ENCODE results near the gene PRIM2.
"Not testable (repeated sequence)": the region's sequence is repeated elsewhere in the genome, so short reads cannot be mapped to it uniquely, and the experiment has no call there.

PRIM2 gene

GRCh38 chr6:57562233-57562632 is 244.8 kb downstream of the PRIM2 start:
- H3K4me3 ChIP-seq (ENCODE audit: low read depth, low read length); DNase-seq (ENCODE audit: low read depth): not testable (repeated sequence)

DNA sequence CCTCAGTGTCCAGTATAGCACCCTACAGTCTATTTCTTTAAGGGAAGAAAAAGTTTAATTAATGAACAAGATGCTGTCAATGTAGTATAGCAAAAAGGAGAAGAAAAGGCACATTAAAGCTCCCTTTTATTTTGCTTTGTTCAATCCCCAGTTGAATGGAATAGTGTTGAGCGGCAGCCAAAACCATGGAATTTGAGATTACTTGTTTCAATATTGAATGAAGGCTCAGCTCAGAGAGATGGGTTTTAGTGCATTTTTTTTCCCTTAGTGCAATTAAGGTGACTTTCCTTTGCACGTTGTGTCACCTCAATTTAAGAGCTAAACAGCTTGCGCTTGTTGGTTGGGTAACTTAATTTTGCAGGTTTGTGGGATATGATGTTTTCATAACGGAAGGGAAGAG is 254.7 kb downstream of the PRIM2 start:
- H3K4me3 ChIP-seq (ENCODE audit: low read depth, low read length); DNase-seq (ENCODE audit: low read depth): not testable (repeated sequence)

DNA sequence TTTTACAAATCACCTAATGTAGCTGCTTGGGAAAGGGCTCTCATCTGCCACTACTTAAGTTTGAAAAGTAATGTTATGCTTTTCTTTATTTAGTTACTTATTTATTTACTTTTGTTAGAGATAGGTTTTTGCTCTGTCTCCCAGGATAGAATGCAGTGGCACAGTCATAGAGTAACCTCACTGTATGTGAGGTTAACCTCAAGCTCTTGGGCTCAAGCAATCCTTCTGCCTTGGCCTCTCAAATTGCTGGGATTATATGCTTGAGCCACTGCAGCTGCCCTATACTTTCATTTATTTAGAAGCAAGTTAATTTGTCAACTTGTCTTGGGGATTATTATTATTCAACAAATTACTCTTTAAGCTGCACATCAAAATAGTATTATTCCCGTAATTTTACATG is 255.4 kb downstream of the PRIM2 start:
- H3K4me3 ChIP-seq (ENCODE audit: low read depth, low read length); DNase-seq (ENCODE audit: low read depth): not testable (repeated sequence)

DNA sequence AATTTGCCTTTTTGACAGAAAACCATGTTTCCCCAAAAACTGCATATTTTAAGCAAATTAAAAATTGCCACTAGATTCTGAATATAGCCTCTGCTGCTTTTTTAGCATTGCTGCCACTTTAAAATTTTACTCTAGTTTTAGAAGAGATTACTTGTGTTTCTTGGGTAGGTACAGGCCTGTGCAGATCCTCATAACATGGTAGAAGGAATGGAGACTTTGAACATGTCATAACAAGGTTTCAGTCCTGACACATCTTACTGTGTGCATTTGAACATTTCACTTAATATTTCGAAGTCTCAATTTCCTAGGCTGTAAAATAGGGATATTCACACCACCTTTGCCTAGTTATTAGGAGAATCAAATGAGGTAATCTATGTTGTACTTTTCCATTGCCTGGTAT is 259.6 kb downstream of the PRIM2 start:
- H3K4me3 ChIP-seq (ENCODE audit: low read depth, low read length); DNase-seq (ENCODE audit: low read depth): not testable (repeated sequence)

- H3K4me3 ChIP-seq (ENCODE audit: low read depth, low read length); DNase-seq (ENCODE audit: low read depth): not testable (repeated sequence)
Measured at GRCh38 chr6:57579489-57579888, 262.1 kb downstream of the PRIM2 start.

- DNase-seq (ENCODE audit: low read depth); H3K4me3 ChIP-seq (ENCODE audit: low read depth, low read length): not testable (repeated sequence)
Measured at GRCh38 chr6:57581586-57581985, 264.2 kb downstream of the PRIM2 start.

DNA sequence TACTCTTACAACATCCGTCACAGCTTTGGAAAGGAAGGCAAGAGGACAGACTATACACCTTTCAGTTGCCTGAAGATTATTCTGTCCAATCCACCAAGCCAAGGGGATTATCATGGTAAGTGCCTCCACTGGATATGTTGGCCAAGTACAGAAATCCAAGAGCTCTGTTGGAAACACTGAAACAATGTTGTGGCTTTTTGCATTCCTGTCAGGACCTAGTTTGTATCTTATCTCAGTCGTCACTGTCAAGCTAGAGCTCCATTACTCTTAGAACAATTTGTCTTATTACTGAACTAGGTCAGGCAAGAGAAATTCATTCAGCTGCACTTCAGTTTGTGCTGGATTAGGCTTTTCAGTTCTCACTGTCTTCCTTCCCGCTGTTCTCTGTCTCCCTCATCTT is 283.7 kb downstream of the PRIM2 start:
- not testable (repeated sequence) for H3K4me3 ChIP-seq (ENCODE audit: low read depth, low read length); DNase-seq (ENCODE audit: low read depth)

DNA sequence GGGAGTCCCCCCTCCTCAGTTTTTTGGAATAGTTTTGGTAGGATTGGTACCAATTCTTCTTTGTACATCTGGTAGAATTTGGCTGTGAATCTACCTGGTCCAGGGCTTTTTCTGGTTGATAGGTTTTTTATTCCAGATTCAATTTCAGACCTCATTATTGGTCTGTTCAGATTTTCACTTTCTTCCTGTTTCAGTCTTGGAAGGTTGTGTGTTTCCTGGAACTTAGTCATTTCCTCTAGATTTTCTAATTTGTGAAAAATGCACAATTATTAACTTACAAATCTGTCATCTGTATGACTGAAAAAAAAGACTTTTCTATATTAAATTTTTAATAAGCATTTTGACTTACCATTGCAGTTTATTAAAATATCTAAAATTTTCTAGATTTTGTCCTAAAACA is 287.9 kb downstream of the PRIM2 start:
- DNase-seq (ENCODE audit: low read depth); H3K4me3 ChIP-seq (ENCODE audit: low read depth, low read length): not testable (repeated sequence)

GRCh38 chr6:57606331-57606730 is 288.9 kb downstream of the PRIM2 start:
- not testable (repeated sequence) for H3K4me3 ChIP-seq (ENCODE audit: low read depth, low read length); DNase-seq (ENCODE audit: low read depth)

DNA sequence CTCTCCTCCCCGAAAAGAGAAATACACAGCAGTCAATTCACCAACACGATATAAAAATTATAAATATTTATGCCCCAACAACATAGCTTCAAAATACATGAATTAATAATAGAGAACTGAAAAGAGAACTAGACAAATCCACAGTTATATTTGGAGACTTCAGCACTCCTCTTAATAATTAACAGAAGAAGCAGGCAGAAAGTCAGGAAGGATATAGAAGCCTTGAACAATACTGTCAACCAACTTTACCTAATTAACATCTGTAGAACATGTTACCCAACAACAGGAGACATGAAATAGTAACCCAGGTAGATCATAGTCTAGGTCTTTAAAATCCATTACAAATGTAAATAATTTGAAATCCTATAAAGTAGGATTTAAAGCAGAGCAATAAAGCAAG is 293.2 kb downstream of the PRIM2 start:
- DNase-seq (ENCODE audit: low read depth) = not testable (repeated sequence)

DNA sequence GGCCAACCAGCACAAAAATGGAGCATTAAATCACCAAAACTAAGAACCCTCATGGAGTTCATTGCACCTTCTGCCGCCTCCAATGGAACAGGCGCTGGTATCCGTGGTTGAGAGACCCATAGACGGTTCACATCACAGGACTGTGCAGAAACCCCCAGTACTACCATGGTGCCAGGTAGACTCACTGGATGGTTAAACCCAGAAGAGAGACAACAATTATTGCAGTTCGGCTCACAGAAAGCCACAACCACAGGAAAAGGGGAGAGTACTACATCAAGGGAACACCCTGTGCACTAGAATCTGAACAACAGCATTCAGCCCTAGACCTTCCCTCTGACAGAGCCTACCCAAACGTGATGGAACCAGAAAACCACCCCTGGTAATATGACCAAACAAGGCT is 301.5 kb downstream of the PRIM2 start:
- not testable (repeated sequence) for DNase-seq (ENCODE audit: low read depth); H3K4me3 ChIP-seq (ENCODE audit: low read depth, low read length)

More for the DNA sequence above, 293.2 kb downstream of the PRIM2 start:
- not testable (repeated sequence) for H3K4me3 ChIP-seq (ENCODE audit: low read depth, low read length)

- DNase-seq (ENCODE audit: low read depth); H3K4me3 ChIP-seq (ENCODE audit: low read depth, low read length): not testable (repeated sequence)
Measured at GRCh38 chr6:57631773-57632172, 314.3 kb downstream of the PRIM2 start.

DNA sequence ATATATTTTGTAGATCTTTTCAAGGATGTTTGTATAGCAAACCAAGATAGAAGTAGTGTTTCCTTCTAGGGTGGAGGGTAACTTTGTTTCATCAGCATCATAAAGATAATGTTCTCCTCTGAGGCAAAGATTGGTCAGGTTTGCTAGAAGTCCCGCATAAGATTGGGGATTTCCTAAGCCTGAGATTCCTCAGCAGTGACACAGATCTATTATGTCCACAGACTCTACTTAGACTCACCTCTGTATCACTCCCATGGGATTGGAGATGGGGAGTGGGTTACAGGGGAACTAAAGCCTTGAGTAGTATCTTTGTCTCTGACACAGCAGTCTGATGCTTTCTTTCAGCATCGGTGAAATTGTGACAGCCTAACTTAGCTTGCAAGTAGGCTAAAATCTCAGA is 341.1 kb downstream of the PRIM2 start:
- not testable (repeated sequence) for DNase-seq (ENCODE audit: low read depth); H3K4me3 ChIP-seq (ENCODE audit: low read depth, low read length)

- not testable (repeated sequence) for DNase-seq (ENCODE audit: low read depth); H3K4me3 ChIP-seq (ENCODE audit: low read depth, low read length)
Measured at GRCh38 chr6:57659794-57660193, 342.4 kb downstream of the PRIM2 start.

DNA sequence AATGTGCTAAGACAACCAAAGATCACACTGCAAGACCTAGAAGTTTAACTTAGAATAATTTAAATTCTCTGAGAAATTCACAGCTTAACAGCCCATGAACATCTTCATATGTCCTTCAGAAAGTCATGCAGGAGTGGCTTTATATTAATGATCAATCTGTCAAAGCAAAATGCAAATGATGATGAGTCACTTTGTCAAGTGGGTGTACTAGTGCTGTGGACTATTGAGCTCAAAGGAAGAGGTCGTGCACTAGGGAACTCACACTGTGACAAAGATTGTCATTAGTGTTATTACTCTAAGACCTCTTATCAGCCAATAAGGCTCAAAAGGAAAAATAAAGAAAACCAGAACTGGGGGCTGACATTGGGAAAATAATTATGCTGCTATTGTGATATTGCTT is 343.5 kb downstream of the PRIM2 start:
- H3K4me3 ChIP-seq (ENCODE audit: low read depth, low read length); DNase-seq (ENCODE audit: low read depth): not testable (repeated sequence)

GRCh38 chr6:57668108-57668507 is 350.7 kb downstream of the PRIM2 start:
- not testable (repeated sequence) for H3K4me3 ChIP-seq (ENCODE audit: low read depth, low read length); DNase-seq (ENCODE audit: low read depth)

DNA sequence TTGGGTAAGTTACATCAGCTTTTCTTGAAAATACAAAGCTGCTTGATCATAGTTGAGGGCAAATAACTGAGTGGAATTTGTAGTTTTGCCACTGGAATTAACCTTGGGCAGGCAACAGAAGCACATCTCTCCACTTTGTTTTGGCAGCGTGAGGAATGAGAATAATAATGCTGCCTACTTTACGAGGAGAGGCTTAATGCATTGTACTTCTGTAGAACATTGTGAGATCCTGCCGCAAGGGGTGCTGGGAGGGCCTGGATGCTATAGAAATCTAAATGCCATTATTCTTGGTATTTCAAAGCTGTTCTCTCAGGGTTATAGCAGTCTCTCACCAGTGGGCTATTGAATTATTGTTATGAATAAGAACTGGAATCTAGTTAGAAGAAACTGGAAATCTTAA is 353.8 kb downstream of the PRIM2 start:
- H3K4me3 ChIP-seq (ENCODE audit: low read depth, low read length); DNase-seq (ENCODE audit: low read depth): not testable (repeated sequence)

- H3K4me3 ChIP-seq (ENCODE audit: low read depth, low read length) = not testable (repeated sequence)
- peak; percentile 3 for DNase-seq (ENCODE audit: low read depth)
Measured at GRCh38 chr6:57671937-57672627, 354.7 kb downstream of the PRIM2 start.

- peak; percentile 27 for DNase-seq (ENCODE audit: low read depth)
- not testable (repeated sequence) for H3K4me3 ChIP-seq (ENCODE audit: low read depth, low read length)
Measured at GRCh38 chr6:57673281-57673680, 355.9 kb downstream of the PRIM2 start.

DNA sequence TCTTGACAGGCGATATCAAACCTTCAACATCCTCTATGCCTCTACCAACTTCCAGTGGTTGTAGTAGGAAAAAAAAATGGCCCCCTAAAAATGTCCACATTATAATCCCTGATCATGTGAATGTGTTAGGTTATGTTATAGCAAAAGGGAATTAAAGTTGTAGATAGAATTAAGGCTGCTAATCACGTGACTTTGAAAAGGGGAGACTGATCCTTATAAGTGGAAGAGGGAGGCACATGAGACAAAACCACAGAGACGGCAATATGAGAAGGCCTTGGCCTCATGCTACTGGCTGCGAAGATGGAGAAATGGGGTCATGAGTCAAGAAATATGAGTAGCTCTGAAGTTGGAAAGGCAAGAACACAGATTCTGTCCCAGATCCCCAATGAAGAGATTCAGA is 358.0 kb downstream of the PRIM2 start:
- not testable (repeated sequence) for DNase-seq (ENCODE audit: low read depth); H3K4me3 ChIP-seq (ENCODE audit: low read depth, low read length)

GRCh38 chr6:57696382-57696781 is 379.0 kb downstream of the PRIM2 start:
- not testable (repeated sequence) for DNase-seq (ENCODE audit: low read depth); H3K4me3 ChIP-seq (ENCODE audit: low read depth, low read length)

All from NB4 (cell line).